ENCODE measurements around the gene ZNF90.

Gene ZNF90

DNA sequence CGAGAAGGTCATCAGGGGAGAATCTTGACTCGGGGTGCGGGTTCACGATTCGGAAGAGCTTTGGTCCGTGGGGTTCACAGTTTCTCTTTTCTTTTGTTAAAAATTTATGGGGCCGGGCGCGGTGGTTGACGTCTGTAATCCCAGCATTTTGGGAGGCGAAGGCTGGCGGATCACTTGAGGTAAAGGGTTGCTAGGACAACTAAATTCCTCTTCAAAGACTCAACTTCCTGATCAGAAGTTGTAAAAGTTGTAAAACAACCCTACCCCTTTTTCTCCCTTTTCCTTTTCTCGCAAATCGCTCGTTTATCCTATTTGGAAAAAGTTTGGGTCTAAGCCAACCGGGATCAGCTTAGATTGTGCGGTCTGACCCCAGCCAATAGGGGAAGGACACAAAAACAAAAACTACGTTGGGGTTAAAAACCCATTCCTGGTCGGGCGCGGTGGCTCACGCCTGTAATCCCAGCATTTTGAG lies 89.9 kb downstream of the ZNF90 start:
- peak; percentile 5 for DNase-seq (ENCODE audit: low read depth)
- TF ChIP-seq, protein P1, sequence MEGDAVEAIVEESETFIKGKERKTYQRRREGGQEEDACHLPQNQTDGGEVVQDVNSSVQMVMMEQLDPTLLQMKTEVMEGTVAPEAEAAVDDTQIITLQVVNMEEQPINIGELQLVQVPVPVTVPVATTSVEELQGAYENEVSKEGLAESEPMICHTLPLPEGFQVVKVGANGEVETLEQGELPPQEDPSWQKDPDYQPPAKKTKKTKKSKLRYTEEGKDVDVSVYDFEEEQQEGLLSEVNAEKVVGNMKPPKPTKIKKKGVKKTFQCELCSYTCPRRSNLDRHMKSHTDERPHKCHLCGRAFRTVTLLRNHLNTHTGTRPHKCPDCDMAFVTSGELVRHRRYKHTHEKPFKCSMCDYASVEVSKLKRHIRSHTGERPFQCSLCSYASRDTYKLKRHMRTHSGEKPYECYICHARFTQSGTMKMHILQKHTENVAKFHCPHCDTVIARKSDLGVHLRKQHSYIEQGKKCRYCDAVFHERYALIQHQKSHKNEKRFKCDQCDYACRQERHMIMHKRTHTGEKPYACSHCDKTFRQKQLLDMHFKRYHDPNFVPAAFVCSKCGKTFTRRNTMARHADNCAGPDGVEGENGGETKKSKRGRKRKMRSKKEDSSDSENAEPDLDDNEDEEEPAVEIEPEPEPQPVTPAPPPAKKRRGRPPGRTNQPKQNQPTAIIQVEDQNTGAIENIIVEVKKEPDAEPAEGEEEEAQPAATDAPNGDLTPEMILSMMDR (IDR thresholded peaks at IDR 0.05; ENCODE audit: low read depth, low read length, missing control alignments), result no peak
- in situ Hi-C loops (cut with HindIII; ENCODE audit: low sequenced_read_pairs), result no loop called here
- peak overlapping the region; percentile 79 for H3K4me3 ChIP-seq (ENCODE audit: low read depth, low read length)
